Measurements from ENCODE around the gene CYP19A1. TPM values are rescaled to one million over a fixed set of nuclear protein-coding genes. Genes with fewer than 3 reads are reported as not detected.
"Not testable (repeated sequence)": the region's sequence is repeated elsewhere in the genome, so short reads cannot be mapped to it uniquely, and the experiment has no call there.

CYP19A1 gene
- total RNA-seq, 1 donor: 3.1 TPM

DNA sequence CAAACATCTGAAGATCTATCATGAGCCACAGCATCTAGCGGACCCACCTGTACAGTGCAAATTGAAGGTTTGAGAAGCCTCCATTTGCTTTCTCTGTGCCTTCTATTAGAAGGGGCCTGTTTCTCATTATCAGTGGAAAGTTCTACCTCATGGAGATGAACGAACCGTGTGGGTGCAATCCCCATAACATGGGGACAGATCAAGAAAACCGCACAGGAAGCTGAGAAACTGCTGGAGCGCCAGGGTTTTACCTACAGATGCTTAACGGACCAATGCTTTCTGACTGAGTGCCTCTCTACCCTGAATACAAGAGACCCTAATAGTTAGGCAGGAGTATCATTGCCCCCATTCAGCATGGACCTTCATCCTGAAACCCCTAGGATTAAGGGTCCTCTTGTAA is 53.5 kb downstream of the CYP19A1 start:
- DNase-seq (ENCODE audit: low read depth): no peak
- H3K4me3 ChIP-seq (ENCODE audit: low read depth, low read length): no peak overlapping the region
- TF ChIP-seq, protein P1, sequence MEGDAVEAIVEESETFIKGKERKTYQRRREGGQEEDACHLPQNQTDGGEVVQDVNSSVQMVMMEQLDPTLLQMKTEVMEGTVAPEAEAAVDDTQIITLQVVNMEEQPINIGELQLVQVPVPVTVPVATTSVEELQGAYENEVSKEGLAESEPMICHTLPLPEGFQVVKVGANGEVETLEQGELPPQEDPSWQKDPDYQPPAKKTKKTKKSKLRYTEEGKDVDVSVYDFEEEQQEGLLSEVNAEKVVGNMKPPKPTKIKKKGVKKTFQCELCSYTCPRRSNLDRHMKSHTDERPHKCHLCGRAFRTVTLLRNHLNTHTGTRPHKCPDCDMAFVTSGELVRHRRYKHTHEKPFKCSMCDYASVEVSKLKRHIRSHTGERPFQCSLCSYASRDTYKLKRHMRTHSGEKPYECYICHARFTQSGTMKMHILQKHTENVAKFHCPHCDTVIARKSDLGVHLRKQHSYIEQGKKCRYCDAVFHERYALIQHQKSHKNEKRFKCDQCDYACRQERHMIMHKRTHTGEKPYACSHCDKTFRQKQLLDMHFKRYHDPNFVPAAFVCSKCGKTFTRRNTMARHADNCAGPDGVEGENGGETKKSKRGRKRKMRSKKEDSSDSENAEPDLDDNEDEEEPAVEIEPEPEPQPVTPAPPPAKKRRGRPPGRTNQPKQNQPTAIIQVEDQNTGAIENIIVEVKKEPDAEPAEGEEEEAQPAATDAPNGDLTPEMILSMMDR (IDR thresholded peaks at IDR 0.05; ENCODE audit: insufficient read depth, low read length): no peak

DNA sequence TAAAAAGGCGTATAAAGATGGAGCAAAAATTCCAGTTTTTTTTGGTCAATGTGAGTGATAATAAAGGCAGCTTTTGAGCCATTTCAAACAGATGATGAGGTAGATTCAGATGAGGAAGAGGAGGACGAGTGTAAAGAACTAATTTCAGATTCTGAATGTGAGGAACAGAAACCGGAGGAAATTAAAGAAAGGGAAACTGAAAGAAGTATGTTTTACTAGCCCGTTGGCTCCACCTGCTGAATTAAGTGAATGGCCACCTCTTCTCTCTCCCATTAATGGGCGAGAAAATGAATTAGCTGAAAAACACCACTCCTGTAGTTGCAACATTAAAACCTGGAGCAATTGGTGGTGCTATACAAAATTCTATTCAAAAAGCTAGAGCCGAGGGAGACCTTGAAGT is 55.4 kb downstream of the CYP19A1 start:
- no peak for DNase-seq (ENCODE audit: low read depth)
- H3K4me3 ChIP-seq (ENCODE audit: low read depth, low read length): no peak overlapping the region
- TF ChIP-seq, protein P1 (IDR thresholded peaks at IDR 0.05; ENCODE audit: insufficient read depth, low read length): no peak

DNA sequence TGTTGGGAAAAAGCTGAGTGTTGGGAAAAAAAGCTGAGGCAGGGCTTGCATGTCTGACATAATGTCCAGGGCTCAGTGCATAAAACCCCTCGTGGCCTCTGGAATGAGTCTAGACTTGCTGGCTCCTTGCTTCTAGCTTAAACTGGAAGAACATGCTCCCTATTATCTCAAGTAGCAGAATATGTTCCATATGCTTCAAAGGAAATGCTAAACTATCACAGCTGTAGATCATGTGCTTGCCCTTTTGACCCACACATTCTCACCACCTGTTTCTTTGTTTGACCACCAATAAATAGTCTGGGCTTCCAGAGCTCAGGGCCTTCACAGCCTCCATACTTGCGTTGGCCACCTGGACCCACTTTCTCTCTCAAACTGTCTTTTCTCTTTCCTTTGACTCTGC is 56.2 kb downstream of the CYP19A1 start:
- H3K4me3 ChIP-seq (ENCODE audit: low read depth, low read length): not testable (repeated sequence)
- DNase-seq (ENCODE audit: low read depth): peak; percentile 63

DNA sequence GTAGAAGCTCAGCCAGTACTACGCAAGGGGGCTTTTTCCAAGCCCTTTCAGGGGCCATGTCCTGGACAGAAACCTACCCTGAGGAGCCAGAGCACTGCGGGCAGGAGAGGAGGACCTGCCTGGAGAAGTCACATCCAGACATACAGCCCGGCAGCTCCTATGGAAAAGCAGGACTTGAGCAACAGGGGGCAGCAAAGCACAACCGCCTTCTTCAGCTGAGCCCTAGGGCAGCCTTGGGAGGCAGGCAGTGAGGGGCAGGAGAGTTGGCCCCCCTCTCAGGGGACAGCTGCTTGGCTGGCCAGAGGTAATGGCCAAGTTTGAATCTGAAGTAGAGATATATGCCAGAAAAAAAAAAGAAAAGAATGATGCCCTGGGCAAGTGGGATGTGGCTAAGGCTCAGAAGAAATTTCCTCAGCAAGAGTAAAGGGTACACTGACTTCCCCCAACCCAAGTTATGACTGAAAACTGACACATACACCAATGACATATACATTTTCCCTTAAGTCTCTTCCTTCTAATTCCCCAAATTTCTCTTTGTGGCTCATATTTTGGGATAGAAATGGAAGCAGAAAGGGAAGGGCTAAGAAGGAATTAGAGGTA is 56.9 kb downstream of the CYP19A1 start:
- H3K4me3 ChIP-seq (ENCODE audit: low read depth, low read length): no peak overlapping the region
- peak; percentile 76 for DNase-seq (ENCODE audit: low read depth)
- TF ChIP-seq, protein P1 (IDR thresholded peaks at IDR 0.05; ENCODE audit: insufficient read depth, low read length): peak; percentile 91

DNA sequence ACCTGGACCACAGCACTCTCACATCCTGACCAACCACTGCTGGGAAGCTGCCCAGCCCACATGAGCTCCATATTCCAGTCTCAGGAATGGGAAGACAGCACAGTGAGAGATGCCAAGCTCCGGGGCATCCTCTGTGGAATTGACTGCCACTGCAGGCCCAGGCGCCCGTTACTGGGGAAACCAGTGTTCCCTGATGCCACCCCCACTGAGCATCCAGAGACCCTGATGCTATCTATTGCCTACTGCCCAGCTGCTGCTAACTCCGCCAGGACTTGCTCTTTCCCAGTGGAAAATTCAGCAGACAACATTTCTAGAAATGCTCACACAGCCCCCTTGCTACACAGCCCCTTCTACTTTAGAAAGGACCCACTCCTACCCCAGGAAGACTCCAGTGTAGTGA is 57.6 kb downstream of the CYP19A1 start:
- TF ChIP-seq, protein P1 (IDR thresholded peaks at IDR 0.05; ENCODE audit: insufficient read depth, low read length): no peak
- no peak for DNase-seq (ENCODE audit: low read depth)
- H3K4me3 ChIP-seq (ENCODE audit: low read depth, low read length): no peak overlapping the region

DNA sequence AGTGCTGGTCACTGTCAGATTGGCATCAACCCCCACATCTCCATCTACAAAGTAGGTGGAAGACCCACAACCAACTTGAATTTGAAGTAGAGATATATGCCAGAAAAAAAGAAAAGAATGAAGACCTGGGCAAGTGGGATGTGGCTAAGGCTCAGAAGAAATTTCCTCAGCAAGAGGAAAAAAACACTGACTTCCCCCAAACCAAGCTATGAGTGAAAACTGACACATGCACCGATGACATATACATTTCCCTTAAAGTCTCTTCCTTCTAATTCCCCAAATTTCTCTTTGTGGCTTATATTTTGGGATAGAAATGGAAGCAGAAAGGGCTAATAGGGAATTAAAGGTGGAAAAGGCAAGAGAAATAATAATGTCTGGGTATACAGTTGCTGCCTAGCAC is 59.0 kb downstream of the CYP19A1 start:
- no peak overlapping the region for H3K4me3 ChIP-seq (ENCODE audit: low read depth, low read length)
- DNase-seq (ENCODE audit: low read depth): no peak
- TF ChIP-seq, protein P1 (IDR thresholded peaks at IDR 0.05; ENCODE audit: insufficient read depth, low read length): no peak

DNA sequence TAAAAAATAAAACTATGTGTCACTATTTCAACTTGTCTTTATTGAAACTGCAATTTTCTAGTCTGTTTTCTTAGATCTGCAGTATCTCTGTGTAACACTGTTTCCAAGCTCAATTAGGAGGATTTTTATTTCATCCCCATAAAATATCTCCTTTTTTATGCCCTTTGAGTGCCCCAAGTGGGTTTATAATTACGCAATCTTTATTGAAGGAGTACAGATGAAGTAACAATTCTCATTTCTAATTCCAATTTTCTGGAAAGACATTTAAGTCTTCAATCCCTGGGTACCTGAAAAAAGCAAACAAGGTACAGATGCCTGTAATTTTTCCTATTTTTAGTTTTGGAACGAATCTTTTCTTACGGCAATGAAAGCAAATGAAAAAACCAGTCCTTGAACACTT is 61.3 kb downstream of the CYP19A1 start:
- no peak overlapping the region for H3K4me3 ChIP-seq (ENCODE audit: low read depth, low read length)
- DNase-seq (ENCODE audit: low read depth): no peak
- TF ChIP-seq, protein P1 (IDR thresholded peaks at IDR 0.05; ENCODE audit: insufficient read depth, low read length): no peak

Data from fibroblast of the aortic adventitia (primary cell).